Activated naive CD4-positive, alpha-beta T cell treated with anti-CD3 and anti-CD28 coated beads, Interleukin-2, amount 50 U/mL, for 16 hours (primary cell): ENCODE data around the gene FAM193A.
"Not testable (repeated sequence)": the region's sequence is repeated elsewhere in the genome, so short reads cannot be mapped to it uniquely, and the experiment has no call there.

Source experiments
- DNase-seq: peaks from one replicate; pipeline ENCODE4 v3.0.0-alpha.2; 2020

FAM193A gene

GRCh38 chr4:2756691-2757350, 220.4 kb downstream of the FAM193A start:
- peak; percentile 27 for DNase-seq

GRCh38 chr4:2757426-2757825, 221.0 kb downstream of the FAM193A start:
- no peak for DNase-seq

- no peak for DNase-seq
These were observed 224.8 kb downstream of the FAM193A start for GRCh38 chr4:2761035-2761923.

GRCh38 chr4:2762048-2762447, 225.6 kb downstream of the FAM193A start:
- no peak for DNase-seq

- DNase-seq = not testable (repeated sequence)
These were observed 226.3 kb downstream of the FAM193A start for GRCh38 chr4:2762486-2763370.

- no peak for DNase-seq
These were observed 227.1 kb downstream of the FAM193A start for GRCh38 chr4:2763511-2763967.

GRCh38 chr4:2765832-2766526, 229.5 kb downstream of the FAM193A start:
- no peak for DNase-seq

- DNase-seq = no peak
These were observed 230.7 kb downstream of the FAM193A start for GRCh38 chr4:2767046-2767704.

- DNase-seq = no peak
These were observed 231.2 kb downstream of the FAM193A start for GRCh38 chr4:2767705-2768074.

GRCh38 chr4:2768124-2768523, 231.7 kb downstream of the FAM193A start:
- no peak for DNase-seq

GRCh38 chr4:2768921-2769336, 232.5 kb downstream of the FAM193A start:
- no peak for DNase-seq

- DNase-seq = no peak
These were observed 234.8 kb downstream of the FAM193A start for GRCh38 chr4:2771264-2771663.

- DNase-seq = not testable (repeated sequence)
These were observed 244.2 kb downstream of the FAM193A start for GRCh38 chr4:2780643-2781042.

GRCh38 chr4:2781911-2782310, 245.5 kb downstream of the FAM193A start:
- no peak for DNase-seq
